ENCODE results near the gene MARK3.
A peak's percentile ranks its signal among the peaks of the same experiment; 100 is the strongest.
"Not testable (repeated sequence)": the region's sequence is repeated elsewhere in the genome, so short reads cannot be mapped to it uniquely, and the experiment has no call there.

Gene MARK3

GRCh38 chr14:103385152-103385928 lies at the start of gene MARK3:
TSS of gene MARK3 (plus strand) at chr14:103385415. CDS start at chr14:103386030, 615 bp downstream.
- DNase-seq: peak; percentile 99

- no peak for DNase-seq
Observed at GRCh38 chr14:103336191-103336590, 49.0 kb upstream of the MARK3 start.

- DNase-seq: no peak
Observed at GRCh38 chr14:103337794-103338193, 47.4 kb upstream of the MARK3 start.

- no peak for DNase-seq
Observed at GRCh38 chr14:103339561-103339960, 45.7 kb upstream of the MARK3 start.

GRCh38 chr14:103340480-103341212 lies 44.6 kb upstream of the MARK3 start:
- DNase-seq: no peak

GRCh38 chr14:103341250-103342129 lies 43.7 kb upstream of the MARK3 start:
- no peak for DNase-seq

GRCh38 chr14:103343164-103343879 lies 41.9 kb upstream of the MARK3 start:
- DNase-seq: no peak

- no peak for DNase-seq
Observed at GRCh38 chr14:103343905-103344797, 41.1 kb upstream of the MARK3 start.

GRCh38 chr14:103346286-103346685 lies 38.9 kb upstream of the MARK3 start:
- no peak for DNase-seq

- no peak for DNase-seq
Observed at GRCh38 chr14:103347091-103347815, 38.0 kb upstream of the MARK3 start.

GRCh38 chr14:103348154-103348553 lies 37.1 kb upstream of the MARK3 start:
- DNase-seq: no peak

GRCh38 chr14:103349982-103350381 lies 35.2 kb upstream of the MARK3 start:
- DNase-seq: no peak

GRCh38 chr14:103353362-103353761 lies 31.9 kb upstream of the MARK3 start:
- DNase-seq: no peak

- no peak for DNase-seq
Observed at GRCh38 chr14:103354141-103354540, 31.1 kb upstream of the MARK3 start.

- no peak for DNase-seq
Observed at GRCh38 chr14:103356024-103356682, 29.1 kb upstream of the MARK3 start.

GRCh38 chr14:103357552-103357951 lies 27.7 kb upstream of the MARK3 start:
- DNase-seq: not testable (repeated sequence)

- no peak for DNase-seq
Observed at GRCh38 chr14:103360548-103360947, 24.7 kb upstream of the MARK3 start.

- DNase-seq: no peak
Observed at GRCh38 chr14:103361867-103362266, 23.3 kb upstream of the MARK3 start.

GRCh38 chr14:103362780-103363179 lies 22.4 kb upstream of the MARK3 start:
- no peak for DNase-seq

GRCh38 chr14:103366741-103367140 lies 18.5 kb upstream of the MARK3 start:
- no peak for DNase-seq
